Measurements from ENCODE around the gene ANKRD65.
"Not testable (repeated sequence)": the region's sequence is repeated elsewhere in the genome, so short reads cannot be mapped to it uniquely, and the experiment has no call there.

ANKRD65 gene

DNA sequence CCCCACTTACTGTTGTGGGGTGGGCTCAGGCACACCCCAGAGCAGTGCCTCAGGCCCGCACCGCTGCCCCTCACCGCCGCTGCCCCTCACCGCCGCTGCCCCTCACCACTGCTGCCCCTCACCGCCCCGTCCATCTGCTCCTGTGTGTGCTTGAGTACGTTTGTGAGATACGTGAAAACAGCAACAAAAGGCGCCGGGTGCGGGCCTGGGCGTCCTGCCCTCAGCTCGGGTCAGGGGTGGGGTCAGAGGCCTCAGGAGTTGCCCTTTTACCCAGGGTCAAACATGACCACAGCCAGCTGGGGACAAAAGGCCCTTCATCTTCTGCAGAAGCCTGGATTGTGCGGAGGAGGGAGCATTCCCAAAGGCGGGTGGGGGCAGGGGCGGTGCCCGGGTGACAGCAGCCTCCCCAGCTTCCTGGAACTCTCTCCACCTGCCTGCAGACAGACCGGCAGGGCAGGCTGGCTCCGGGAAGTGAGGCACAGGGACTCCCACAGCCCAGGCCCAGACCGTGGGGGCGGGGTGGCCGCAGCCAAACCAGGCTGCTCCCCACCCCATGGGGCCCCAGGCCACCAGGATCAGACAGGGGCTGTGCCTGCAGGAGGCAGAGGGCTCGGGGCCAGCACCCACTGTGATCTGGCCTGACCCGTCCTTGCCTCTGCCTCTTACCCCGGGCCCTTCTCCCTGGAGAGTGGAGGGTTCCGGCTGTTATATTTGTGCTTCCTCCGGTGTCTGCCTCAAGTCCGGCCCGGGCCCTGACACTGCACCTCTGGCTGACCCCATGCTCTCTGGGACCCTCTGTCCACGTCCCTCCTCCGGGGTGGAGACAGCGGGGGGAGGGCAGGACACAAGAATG is 12.1 kb upstream of the ANKRD65 start:
- DNase-seq (ENCODE audit: low spot score) = peak; percentile 47
- TF ChIP-seq, protein P1, sequence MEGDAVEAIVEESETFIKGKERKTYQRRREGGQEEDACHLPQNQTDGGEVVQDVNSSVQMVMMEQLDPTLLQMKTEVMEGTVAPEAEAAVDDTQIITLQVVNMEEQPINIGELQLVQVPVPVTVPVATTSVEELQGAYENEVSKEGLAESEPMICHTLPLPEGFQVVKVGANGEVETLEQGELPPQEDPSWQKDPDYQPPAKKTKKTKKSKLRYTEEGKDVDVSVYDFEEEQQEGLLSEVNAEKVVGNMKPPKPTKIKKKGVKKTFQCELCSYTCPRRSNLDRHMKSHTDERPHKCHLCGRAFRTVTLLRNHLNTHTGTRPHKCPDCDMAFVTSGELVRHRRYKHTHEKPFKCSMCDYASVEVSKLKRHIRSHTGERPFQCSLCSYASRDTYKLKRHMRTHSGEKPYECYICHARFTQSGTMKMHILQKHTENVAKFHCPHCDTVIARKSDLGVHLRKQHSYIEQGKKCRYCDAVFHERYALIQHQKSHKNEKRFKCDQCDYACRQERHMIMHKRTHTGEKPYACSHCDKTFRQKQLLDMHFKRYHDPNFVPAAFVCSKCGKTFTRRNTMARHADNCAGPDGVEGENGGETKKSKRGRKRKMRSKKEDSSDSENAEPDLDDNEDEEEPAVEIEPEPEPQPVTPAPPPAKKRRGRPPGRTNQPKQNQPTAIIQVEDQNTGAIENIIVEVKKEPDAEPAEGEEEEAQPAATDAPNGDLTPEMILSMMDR (IDR thresholded peaks at IDR 0.05; ENCODE audit: extremely low read depth, missing control alignments) = no peak

DNA sequence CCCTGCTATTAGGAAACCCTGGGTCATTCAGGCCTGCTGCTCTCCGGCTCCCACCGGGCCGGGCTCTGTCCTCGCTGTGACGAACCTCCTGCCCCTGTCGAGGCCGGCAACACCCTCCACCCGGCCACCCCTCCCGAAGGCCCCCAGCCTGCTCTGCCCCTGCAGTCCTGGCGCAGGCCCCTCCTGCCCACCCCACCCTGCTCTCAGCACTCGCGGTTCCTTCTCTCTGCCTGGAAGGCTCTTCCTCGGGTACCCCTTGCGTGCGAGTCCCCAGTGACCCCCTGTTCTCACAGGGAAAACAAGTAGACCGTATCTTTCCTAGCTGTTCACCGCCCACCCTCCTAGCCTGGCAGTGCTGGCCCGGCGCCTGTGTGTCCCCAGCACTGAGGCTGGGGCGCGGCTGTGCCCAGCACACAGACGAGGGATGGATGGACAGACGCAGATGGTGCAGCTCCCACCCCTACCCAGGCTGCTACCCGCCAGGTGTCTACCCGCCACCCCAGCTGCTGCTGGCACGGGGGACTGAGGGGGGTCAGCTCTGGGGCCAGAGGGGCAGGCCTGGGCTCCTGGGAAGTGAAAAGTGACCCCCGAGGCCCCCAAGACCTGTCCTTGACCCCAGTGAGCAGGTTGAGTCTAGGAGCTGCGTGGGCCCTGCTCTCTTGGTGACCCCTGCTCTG is 11.3 kb upstream of the ANKRD65 start:
- DNase-seq (ENCODE audit: low spot score) = peak; percentile 31
- TF ChIP-seq, protein P1 (IDR thresholded peaks at IDR 0.05; ENCODE audit: extremely low read depth, missing control alignments) = no peak

DNA sequence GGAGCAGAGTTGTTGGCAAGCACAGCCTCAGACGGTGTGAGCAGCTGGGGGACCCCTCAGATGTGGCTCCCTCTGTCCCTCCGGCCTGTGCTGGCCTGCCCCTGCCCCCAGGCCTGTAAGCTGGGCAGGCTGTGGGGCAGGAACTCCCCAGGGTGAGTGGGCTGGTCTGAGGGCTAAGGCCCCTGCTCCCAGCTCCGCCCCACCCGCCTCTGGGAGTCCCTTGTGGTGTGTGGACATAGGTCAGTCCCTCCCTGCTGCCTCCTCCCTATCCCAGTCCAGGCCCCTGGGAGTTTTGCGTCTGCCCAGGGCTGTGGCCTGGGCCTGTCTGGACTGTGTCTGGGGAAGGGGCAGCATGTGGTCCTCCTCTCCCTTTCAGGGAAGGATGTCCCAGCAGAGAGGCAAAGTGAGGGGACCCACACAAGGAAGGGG is 10.8 kb upstream of the ANKRD65 start:
- peak; percentile 33 for DNase-seq (ENCODE audit: low spot score)
- TF ChIP-seq, protein P1 (IDR thresholded peaks at IDR 0.05; ENCODE audit: extremely low read depth, missing control alignments) = no peak

DNA sequence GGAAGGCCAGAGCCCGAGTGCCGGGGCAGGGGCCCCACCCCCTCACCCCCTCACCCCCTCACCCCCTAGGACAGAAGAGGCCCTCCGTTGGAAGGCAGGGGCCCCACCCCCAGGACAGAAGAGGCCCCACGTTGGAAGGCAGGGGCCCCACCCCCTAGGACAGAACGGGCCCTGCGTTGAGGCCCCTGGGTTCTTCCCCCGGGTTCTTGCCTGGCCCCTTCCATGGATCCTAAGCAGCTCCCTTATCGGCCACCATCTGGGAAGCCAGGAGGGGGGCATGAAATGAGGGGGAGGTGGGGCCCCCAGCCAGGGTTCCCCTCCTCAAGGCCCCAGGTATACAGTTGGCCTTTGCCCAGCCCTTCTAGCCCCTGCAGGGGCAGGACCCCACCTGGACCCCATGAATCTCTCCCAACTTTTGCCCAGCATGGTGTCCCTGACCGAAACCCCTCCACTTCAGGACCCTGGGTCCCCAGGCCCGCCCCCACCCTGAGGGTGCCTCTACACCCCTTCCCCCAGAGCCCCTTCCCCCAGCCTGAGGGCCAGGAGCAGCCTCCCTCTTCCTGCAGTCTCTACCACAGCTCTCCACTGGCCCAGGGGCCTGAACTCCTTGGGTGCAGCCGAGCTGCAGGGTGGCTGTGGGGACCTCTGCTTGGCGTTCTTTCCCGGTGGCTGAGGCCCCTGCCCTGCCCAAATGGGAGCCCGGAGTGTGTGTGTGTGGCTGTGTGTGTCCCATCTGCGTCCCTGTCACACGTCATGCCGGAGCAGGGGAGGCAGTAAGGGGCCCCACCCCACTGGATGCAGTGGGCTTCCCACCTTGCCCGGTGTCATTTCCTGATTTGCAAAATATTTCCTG is 10.1 kb upstream of the ANKRD65 start:
- no peak for DNase-seq (ENCODE audit: low spot score)
- TF ChIP-seq, protein P1 (IDR thresholded peaks at IDR 0.05; ENCODE audit: extremely low read depth, missing control alignments) = no peak

DNA sequence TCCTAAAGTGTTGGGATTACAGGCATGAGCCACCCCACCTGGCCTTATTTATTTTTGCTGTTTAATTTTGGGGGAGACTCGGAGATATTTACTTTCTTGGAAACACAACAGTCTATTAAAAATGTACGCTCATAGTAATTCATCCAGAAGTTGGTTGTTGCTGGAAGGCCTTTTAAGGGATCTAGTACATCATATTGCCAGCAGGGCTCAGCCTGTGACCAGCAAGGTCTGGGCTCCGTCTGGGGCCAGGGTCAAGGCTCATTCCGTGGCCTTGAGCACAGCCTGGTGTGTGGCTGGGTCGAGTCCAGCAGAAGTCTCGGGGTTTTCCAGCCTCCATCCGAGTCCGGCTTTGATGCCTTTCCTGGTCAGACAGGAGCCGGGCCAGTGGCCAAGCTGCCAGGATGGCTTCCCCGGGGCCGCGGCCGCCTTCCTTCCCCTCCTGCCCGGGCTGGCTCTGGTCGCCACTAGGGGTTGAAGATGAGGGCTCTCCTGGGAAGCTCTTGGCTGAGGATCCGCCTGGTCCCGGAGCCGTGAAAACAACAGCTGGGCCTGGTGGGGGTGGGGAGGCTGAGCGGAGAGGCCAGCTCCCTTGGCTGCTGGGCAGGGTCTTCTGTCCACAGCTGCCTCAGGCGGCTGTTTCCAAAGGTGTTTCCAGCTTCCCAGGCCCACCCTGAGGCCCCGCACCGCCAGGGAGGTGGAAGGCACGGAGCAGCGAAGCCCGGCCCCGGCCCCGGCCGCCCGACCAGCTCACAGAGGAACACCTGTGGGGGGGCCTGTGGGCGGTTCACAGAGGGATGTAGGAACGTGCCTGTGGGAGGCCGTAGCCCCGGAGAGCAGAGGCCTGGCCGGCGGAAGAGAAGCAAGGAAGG is 9.3 kb upstream of the ANKRD65 start:
- DNase-seq (ENCODE audit: low spot score) = peak; percentile 22
- TF ChIP-seq, protein P1 (IDR thresholded peaks at IDR 0.05; ENCODE audit: extremely low read depth, missing control alignments) = no peak

DNA sequence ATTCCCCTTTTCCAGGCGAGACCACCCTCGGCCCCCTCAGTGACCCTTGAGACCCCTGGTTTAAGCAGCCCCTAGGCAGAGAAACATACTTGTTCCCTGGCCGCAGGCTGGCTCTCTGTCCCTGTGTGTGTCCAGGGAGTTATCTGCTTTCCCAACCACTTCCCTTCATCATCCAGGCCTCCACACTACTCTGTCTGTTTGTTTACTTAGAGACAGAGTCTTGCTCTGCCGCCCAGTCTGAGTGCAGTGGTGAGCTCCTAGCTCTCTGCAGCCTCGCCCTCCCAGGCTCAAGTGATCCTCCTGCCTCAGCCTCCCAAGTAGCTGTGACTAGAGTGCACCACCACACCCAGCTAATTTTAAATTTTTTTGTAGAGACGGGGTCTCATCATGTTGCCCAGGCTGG is 8.6 kb upstream of the ANKRD65 start:
- TF ChIP-seq, protein P1 (IDR thresholded peaks at IDR 0.05; ENCODE audit: extremely low read depth, missing control alignments) = no peak
- DNase-seq (ENCODE audit: low spot score) = no peak

DNA sequence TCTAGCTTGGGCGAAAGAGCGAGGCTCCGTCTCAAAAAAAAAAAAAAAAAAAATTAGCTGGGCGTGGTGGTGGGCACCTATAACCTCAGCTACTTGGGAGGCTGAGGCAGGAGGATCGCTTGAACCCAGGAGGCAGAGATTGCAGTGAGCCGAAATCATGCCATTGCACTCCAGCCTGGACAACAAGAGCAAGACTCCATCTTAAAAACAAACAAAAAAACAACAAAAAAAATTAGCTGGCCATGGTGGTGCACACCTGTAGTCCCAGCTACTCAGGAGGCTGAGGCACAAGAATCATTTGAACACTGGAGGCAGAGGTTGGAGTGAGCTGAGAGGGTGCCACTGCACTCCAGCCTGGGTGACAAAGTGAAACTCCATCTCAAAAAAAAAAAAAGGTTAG is 7.9 kb upstream of the ANKRD65 start:
- DNase-seq (ENCODE audit: low spot score) = not testable (repeated sequence)
